GM20000 (cell line): ENCODE data around the gene GRIPAP1.

Experiments
- DNase-seq: peaks from one replicate; pipeline ENCODE4 v3.0.0; 2012; ENCODE audit warnings: low spot score
- TF ChIP-seq, protein P1 (sequence below): IDR thresholded peaks from 2 replicates; pipeline ENCODE4 v1.5.1; 2012; ENCODE audit warnings: mild to moderate bottlenecking, control low read depth; ENCODE audit errors: extremely low read depth, missing control alignments

Gene GRIPAP1

GRCh38 chrX:48976086-48976485 lies 26.0 kb downstream of the GRIPAP1 start:
- TF ChIP-seq, protein P1, sequence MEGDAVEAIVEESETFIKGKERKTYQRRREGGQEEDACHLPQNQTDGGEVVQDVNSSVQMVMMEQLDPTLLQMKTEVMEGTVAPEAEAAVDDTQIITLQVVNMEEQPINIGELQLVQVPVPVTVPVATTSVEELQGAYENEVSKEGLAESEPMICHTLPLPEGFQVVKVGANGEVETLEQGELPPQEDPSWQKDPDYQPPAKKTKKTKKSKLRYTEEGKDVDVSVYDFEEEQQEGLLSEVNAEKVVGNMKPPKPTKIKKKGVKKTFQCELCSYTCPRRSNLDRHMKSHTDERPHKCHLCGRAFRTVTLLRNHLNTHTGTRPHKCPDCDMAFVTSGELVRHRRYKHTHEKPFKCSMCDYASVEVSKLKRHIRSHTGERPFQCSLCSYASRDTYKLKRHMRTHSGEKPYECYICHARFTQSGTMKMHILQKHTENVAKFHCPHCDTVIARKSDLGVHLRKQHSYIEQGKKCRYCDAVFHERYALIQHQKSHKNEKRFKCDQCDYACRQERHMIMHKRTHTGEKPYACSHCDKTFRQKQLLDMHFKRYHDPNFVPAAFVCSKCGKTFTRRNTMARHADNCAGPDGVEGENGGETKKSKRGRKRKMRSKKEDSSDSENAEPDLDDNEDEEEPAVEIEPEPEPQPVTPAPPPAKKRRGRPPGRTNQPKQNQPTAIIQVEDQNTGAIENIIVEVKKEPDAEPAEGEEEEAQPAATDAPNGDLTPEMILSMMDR: no peak
- no peak for DNase-seq

- TF ChIP-seq, protein P1: no peak
- no peak for DNase-seq
These were observed 26.5 kb downstream of the GRIPAP1 start for GRCh38 chrX:48975541-48975940.

- no peak for DNase-seq
- TF ChIP-seq, protein P1: no peak
These were observed 27.0 kb downstream of the GRIPAP1 start for GRCh38 chrX:48975041-48975440.

GRCh38 chrX:48974574-48974973 lies 27.5 kb downstream of the GRIPAP1 start:
- DNase-seq: no peak
- TF ChIP-seq, protein P1: no peak

DNA sequence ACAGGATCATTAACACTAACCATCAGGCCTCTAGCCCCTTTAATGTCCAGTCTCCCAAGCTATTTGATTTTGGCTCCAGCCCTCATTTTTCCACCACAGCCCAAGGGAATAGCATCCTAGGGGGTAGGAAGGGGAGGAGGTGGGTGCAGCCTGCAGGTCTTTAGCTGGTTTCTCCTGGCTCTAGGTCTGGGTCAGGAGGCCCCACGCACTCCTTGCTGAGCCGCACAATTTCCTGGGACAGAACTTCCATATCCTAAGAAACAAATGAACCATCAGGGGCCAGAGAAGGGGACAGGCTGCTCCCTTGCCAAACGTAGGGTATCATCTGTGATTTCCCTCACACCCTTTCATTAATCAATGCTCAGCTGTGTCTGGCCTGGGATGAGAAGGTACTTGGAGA lies 28.0 kb downstream of the GRIPAP1 start:
- no peak for DNase-seq
- TF ChIP-seq, protein P1: no peak

- peak; percentile 54 for DNase-seq
These were observed 29.6 kb downstream of the GRIPAP1 start for GRCh38 chrX:48972220-48973164.

More at GRCh38 chrX:48972220-48973164, 29.6 kb downstream of the GRIPAP1 start:
- TF ChIP-seq, protein P1: peak; percentile 32
